ENCODE data around the gene PODXL.

- TF ChIP-seq ATF3 (IDR thresholded peaks at IDR 0.05; ENCODE audit: insufficient read depth, low read depth, low read length) (no peak), CBX8 (IDR thresholded peaks at IDR 0.05; ENCODE audit: borderline replicate concordance, low read depth, low read length) (no peak), JUN (IDR thresholded peaks at IDR 0.05; ENCODE audit: low read depth, low read length) (no peak), NANOG (IDR thresholded peaks at IDR 0.05; ENCODE audit: insufficient read depth, low read depth, low read length, poor library complexity, severe bottlenecking) (no peak), HDAC2 (IDR thresholded peaks at IDR 0.05; ENCODE audit: borderline replicate concordance in 1 of 2, low read depth in 2 of 2, low read length in 2 of 2) (no peak), POLR2AphosphoS5 (IDR thresholded peaks at IDR 0.05; ENCODE audit: low read depth, low read length) (no peak), KDM5A (IDR thresholded peaks at IDR 0.05; ENCODE audit: low read length) (no peak), MAFK (IDR thresholded peaks at IDR 0.05; ENCODE audit: low read depth, low read length) (no peak), TAF1 (IDR thresholded peaks at IDR 0.05; ENCODE audit: low read depth, low read length) (no peak), BACH1 (IDR thresholded peaks at IDR 0.05; ENCODE audit: low read length) (no peak), CHD2 (IDR thresholded peaks at IDR 0.05; ENCODE audit: low read length) (no peak), ZNF274 (IDR thresholded peaks at IDR 0.05; ENCODE audit: borderline replicate concordance, extremely low read depth, low read length) (no peak)
- TF ChIP-seq, protein P1, sequence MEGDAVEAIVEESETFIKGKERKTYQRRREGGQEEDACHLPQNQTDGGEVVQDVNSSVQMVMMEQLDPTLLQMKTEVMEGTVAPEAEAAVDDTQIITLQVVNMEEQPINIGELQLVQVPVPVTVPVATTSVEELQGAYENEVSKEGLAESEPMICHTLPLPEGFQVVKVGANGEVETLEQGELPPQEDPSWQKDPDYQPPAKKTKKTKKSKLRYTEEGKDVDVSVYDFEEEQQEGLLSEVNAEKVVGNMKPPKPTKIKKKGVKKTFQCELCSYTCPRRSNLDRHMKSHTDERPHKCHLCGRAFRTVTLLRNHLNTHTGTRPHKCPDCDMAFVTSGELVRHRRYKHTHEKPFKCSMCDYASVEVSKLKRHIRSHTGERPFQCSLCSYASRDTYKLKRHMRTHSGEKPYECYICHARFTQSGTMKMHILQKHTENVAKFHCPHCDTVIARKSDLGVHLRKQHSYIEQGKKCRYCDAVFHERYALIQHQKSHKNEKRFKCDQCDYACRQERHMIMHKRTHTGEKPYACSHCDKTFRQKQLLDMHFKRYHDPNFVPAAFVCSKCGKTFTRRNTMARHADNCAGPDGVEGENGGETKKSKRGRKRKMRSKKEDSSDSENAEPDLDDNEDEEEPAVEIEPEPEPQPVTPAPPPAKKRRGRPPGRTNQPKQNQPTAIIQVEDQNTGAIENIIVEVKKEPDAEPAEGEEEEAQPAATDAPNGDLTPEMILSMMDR (IDR thresholded peaks at IDR 0.05; ENCODE audit: control extremely low read depth in 1 of 3, insufficient read depth in 1 of 3, low read depth in 1 of 3, low read length in 3 of 3), result no peak
These were observed 12.1 kb upstream of the PODXL start for GRCh38 chr7:131568510-131568909.

Measured in H1 (cell line).